GM15510 (cell line): Measurements from ENCODE around the gene PRR19.

Experiments used
- POLR2A ChIP-seq: IDR thresholded peaks from 3 replicates; pipeline ENCODE4 v1.6.1; 2011; ENCODE audit warnings: borderline replicate concordance; ENCODE audit not compliant: insufficient read length; ENCODE audit errors: extremely low read depth

PRR19 gene

DNA sequence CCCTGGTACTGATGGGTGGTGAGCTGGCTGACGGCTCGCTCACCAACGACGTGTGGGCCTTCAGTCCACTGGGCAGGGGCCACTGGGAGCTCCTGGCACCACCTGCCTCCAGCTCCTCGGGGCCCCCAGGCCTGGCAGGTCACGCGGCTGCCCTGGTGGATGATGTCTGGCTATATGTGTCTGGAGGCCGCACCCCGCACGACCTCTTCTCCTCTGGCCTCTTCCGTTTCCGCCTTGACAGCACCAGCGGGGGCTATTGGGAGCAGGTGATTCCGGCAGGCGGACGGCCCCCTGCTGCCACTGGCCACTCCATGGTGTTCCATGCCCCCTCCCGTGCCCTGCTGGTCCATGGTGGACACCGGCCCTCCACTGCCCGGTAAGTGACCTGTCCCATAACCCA lies 34.0 kb downstream of the PRR19 start:
- no peak for TF ChIP-seq POLR2A

DNA sequence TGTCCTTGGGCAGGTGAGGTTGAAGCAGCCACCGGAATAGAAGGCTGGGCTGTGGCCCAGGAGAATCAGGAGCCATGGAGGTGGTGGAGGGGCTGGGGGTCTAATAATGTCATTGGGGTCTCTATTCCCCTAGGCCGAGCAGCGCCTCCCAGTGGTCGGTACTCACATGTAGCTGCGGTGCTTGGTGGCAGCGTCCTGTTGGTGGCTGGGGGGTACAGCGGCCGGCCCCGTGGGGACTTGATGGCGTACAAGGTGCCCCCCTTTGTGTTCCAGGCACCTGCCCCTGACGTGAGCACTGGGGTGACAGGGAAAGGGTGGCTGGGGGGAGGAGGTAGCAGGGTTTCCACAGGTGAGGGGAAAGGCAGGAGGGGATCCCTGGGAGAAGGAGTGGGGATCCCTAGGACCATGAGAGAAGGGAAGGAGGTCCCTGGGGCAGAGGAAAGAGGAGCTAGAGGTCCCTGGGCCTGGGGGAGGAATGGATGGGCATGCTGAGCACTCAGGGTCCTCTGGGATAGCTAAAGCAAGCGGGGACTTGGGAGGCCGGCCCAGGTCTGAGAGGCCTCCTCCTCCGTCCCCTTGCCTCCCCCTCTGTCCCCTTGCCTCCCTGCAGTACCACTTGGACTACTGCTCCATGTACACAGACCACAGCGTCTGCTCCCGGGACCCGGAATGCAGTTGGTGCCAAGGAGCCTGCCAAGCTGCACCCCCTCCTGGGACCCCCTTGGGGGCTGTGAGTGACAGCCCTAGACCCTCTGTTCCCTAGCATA lies 41.6 kb downstream of the PRR19 start:
- TF ChIP-seq POLR2A, result no peak

DNA sequence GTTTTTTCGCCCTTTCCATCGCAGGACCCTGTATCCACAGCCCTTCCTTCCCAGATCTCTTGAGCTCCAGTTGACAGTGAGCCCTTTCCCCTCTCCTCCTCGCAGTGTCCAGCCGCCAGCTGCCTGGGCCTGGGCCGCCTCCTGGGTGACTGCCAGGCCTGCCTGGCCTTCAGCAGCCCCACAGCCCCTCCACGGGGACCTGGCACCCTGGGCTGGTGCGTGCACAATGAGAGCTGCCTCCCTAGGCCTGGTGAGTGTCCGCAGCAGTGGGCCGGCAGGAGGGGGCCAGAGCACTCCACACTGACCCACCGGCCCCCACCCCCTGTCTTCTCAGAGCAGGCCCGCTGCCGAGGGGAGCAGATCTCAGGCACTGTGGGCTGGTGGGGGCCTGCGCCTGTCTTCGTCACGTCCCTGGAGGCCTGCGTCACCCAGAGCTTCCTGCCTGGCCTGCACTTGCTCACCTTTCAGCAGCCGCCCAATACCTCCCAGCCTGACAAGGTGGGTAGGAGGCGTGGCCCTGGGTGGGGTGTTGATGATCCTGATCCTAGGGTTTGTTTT lies 42.5 kb downstream of the PRR19 start:
- no peak for TF ChIP-seq POLR2A

DNA sequence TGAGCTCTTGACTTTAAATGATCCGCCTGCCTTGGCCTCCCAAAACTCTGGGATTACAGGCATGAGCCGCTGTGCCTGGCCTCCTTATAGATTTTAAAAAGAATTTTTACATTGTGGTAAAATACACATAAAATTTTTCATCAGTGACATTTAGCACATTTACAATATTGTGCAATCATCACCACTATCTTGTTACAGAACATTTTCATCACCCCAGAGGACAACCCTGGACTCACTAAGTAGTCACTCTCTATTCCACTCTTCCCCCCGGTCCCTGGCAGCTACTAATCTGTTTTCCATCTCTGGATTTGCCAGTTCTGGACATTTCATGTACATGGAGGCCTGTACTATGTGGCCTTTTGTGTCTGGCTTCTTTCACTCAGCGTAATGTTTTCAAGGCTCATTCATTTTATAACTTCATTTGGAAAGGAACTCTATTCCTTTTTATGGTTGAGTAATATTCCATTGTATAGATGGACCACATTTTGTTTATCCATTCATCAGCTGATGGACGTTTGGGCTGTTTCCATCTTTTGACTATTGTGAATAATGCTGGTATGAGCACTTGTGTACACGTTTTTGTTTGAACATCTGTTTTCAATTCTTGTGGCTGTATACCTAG lies 43.4 kb downstream of the PRR19 start:
- TF ChIP-seq POLR2A, result no peak

DNA sequence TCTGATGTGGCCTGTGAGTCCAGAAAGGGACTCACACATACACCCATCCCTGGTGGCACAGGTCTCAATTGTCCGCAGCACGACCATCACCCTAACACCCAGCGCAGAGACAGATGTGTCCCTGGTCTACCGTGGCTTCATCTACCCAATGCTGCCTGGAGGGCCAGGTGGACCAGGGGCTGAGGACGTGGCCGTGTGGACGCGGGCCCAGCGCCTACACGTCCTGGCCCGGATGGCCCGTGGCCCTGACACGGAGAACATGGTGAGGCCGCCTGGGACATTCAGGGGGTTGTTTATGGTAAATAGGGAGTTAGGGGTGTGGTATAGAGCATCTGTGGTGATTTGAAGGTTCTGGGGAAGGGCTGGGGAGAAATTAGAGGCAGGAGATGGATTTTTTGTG lies 46.3 kb downstream of the PRR19 start:
- TF ChIP-seq POLR2A, result no peak

DNA sequence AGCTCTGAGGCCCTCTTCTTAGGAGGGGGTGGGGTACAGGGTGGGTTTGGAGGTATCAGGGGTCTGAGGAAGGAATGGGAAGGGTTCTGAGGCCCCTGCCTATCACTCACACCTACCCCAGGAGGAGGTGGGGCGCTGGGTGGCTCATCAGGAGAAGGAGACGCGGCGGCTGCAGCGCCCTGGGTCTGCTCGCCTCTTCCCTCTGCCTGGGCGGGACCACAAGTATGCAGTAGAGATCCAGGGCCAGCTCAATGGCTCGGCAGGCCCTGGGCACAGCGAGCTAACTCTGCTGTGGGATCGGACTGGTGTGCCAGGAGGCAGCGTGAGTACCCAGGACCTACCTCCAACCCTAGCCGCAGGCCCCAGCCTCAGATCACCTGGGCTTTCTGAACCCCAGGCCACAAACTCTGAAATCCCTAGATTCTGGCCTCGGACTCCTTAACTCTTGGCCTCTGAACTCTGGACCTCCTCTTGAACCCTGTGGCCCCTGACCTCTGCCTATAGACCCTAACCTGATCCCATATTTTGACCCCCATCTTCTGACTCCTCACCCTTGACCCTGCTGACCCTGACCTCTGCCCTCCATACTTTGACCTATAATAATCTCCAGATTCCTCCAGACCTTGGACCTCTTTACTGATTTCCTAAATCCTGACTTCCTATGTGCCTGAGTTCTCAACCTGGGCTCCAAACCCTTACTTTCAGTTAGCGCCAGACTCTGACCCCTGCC lies 47.6 kb downstream of the PRR19 start:
- no peak for TF ChIP-seq POLR2A

DNA sequence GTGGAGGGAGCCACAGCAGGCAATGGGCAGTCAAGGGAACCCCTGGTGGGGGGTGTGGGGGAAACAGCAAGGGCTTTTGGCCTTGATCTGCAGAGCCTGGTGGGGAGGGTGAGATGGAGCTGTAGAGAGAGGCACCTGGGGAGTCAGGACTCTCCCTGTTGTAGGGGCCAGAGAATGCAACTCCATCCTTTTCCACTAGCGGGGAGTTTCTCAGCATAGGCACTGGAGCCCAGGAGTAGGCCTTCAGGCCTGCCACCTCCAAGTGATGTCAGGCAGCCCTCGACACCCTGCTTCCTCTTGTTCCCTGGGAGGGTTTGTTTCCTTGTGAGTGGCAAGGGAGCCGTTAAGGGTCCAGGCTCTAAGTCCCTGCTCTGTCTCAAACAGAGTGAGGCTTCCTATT lies 48.5 kb downstream of the PRR19 start:
- no peak for TF ChIP-seq POLR2A

DNA sequence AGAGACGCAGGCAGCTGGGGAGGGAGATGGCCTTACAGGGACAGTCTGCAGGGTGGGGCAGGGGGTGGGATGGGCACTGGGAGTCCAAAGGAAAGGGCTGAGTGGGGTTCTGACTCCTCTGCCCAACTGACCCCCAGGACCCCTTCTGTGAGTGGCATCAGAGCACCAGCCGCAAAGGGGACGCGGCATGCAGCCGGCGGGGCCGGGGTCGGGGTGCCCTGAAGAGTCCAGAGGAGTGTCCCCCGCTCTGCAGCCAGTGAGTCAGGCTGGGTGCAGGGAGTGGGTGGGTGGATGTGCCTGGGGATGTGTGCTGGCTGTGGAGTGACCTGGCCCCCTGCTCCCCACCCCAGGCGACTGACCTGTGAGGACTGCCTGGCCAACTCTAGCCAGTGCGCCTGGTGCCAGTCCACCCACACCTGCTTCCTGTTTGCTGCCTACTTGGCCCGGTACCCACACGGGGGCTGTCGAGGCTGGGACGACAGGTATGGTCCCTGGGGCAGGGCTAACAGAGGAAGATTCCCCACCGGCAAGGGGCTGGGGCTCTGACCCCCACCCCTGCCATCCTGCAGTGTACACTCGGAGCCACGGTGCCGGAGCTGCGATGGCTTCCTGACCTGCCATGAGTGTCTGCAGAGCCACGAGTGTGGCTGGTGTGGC lies 49.3 kb downstream of the PRR19 start:
- no peak for TF ChIP-seq POLR2A

DNA sequence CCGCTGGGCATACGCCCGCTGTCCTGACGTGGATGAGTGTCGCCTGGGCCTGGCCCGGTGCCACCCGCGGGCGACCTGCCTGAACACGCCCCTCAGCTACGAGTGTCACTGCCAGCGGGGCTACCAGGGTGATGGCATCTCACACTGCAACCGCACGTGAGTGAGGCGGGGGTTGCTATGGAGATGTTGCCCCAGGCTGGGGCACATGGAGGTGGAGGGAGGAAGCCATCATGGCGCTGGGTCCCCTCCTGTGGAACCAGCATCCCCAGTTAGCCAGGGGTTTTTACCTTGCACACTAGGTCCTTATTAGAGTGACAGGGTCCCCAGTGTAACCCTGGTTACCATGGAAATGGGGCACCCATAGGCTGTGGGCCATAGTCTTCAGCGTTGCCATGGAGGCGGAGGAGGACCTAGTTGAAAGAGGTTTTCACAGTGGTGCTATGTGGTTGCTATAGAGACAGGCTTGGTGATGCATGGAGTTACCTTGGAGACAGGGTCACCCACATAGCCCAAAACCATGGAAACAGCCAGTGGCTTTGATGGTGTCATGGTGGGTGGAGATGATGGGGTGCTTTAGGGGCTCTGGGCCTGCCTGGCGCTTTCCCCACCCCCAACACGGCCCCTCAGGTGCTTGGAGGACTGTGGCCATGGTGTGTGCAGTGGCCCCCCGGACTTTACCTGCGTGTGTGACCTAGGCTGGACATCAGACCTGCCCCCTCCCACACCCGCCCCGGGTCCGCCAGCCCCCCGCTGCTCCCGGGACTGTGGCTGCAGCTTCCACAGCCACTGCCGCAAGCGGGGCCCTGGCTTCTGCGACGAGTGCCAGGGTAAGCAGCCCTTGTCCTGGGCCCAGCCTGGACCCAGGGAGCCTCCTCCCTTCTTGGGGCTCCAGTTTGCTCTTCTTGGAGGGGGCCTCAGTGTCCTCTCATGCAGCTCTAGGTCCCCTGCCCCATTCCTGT lies 50.6 kb downstream of the PRR19 start:
- TF ChIP-seq POLR2A, result no peak

DNA sequence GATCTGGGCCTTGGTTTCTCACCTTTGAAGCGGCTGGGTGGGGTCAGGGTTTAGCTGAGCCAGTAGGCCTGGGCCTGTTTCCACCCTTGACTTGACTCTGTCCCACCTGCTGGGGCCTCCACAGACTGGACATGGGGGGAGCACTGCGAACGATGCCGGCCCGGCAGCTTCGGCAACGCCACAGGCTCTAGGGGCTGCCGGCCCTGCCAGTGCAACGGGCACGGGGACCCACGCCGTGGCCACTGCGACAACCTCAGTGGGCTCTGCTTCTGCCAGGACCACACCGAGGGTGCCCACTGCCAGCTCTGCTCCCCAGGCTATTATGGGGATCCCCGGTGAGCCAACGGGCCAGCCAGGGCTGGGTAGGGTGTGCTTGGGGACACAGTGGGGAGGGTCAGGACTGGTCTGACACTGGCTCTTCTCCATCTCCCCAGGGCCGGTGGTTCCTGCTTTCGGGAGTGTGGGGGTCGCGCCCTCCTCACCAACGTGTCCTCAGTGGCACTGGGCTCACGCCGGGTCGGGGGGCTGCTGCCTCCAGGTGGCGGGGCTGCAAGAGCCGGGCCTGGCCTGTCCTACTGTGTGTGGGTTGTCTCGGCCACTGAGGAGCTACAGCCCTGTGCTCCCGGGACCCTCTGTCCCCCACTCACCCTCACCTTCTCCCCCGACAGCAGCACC lies 51.5 kb downstream of the PRR19 start:
- TF ChIP-seq POLR2A, result no peak

DNA sequence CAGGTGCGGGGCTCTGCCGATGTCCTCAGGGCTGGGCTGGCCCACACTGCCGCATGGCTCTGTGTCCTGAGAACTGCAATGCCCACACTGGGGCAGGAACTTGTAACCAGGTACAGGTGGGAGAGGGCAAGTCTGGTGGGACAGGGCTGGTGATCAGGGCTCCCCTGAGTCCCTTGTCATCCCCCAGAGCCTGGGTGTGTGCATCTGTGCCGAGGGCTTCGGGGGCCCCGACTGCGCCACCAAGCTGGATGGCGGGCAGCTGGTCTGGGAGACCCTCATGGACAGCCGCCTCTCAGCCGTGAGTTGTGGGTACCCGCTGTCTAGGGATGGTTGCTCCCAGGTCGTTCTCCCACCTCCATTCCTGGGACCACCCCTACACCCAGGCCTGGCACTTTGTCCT lies 54.0 kb downstream of the PRR19 start:
- no peak for TF ChIP-seq POLR2A

DNA sequence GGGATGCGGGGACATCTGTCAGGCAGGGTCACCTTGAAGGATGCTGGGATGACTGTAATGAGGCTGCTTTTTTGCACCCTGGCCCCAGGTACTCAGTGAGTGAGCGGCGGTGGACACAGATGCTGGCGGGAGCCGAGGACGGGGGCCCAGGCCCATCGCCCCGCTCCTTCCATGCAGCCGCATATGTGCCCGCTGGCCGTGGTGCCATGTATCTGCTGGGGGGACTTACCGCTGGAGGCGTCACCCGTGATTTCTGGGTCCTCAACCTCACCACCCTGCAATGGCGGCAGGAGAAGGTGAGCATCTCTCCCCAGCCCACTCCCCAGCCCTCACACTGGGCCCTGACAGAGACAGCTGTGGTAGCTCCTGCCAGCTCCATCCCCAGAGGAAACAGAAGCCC lies 54.8 kb downstream of the PRR19 start:
- no peak for TF ChIP-seq POLR2A

DNA sequence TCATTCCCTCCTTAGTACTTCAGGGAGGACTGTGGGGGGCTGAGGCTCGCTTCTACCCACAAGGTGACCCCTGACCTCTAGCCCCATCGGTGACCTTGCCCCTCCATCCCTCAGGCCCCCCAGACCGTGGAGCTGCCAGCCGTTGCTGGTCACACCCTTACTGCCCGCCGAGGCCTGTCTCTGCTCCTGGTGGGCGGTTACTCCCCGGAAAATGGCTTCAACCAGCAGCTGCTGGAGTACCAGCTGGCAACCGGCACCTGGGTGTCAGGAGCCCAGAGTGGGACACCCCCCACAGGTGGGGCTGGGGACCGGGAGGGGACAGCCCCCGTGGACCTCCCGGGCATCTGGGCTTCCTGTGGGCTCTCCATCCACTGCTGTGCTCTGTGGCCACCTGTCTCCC lies 55.4 kb downstream of the PRR19 start:
- no peak for TF ChIP-seq POLR2A
